Ishikawa (cell line): Measurements from ENCODE around the gene KDM7A.

ENCODE experiments used
- CEBPB ChIP-seq: IDR thresholded peaks from 2 replicates; pipeline ENCODE4 v1.6.1; 2012
- CREB1 ChIP-seq: IDR thresholded peaks from 2 replicates; pipeline ENCODE4 v1.6.1; 2012; ENCODE audit warnings: low read depth
- EGR1 ChIP-seq: IDR thresholded peaks from 2 replicates; pipeline ENCODE4 v1.6.1; 2012
- EP300 ChIP-seq: IDR thresholded peaks from 2 replicates; pipeline ENCODE4 v1.6.1; 2012; ENCODE audit warnings: borderline replicate concordance
- FOXM1 ChIP-seq: IDR thresholded peaks from 2 replicates; pipeline ENCODE4 v1.6.1; 2012; ENCODE audit warnings: low read depth, borderline replicate concordance
- NFIC ChIP-seq: IDR thresholded peaks from 2 replicates; pipeline ENCODE4 v1.6.1; 2012
- RAD21 ChIP-seq: IDR thresholded peaks from 2 replicates; pipeline ENCODE4 v1.6.1; 2012; ENCODE audit warnings: low read depth
- TAF1 ChIP-seq: IDR thresholded peaks from 2 replicates; pipeline ENCODE4 v1.6.1; 2012; ENCODE audit warnings: low read depth, mild to moderate bottlenecking
- TCF12 ChIP-seq: IDR thresholded peaks from 2 replicates; pipeline ENCODE4 v1.6.1; 2012; ENCODE audit warnings: low read depth
- TEAD4 ChIP-seq: IDR thresholded peaks from 2 replicates; pipeline ENCODE4 v1.6.1; 2012
- YY1 ChIP-seq: IDR thresholded peaks from 2 replicates; pipeline ENCODE4 v1.6.1; 2012; ENCODE audit warnings: low read depth
- ZBTB7A ChIP-seq: IDR thresholded peaks from 2 replicates; pipeline ENCODE4 v1.6.1; 2012; ENCODE audit warnings: low read depth
- TF ChIP-seq, protein P1 (sequence below): IDR thresholded peaks from 2 replicates; pipeline ENCODE4 v1.6.1; 2012; ENCODE audit warnings: low read depth, mild to moderate bottlenecking
- TF ChIP-seq, protein P2 (sequence below): IDR thresholded peaks from 2 replicates; pipeline ENCODE4 v1.6.1; 2012
- TF ChIP-seq, protein P3 (sequence below): IDR thresholded peaks from 2 replicates; pipeline ENCODE4 v1.6.1; 2012

Gene KDM7A

DNA sequence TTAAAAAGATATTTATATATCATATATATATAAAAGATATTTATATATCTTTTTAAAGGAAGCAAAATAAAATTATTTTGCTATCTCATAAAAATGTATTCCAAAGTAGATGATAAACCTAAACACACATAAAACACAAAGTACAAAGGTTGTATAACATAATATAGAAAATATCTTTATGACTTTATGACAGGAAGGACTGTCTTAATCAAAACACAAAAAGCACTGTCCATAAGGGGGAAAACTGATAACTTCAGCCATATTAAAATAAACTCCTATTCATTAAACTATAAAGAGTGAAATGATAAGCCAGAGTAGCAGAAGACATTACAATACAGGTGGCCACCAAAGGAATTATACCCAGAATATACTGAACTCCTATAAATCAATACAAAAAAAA, 34.8 kb downstream of the KDM7A start:
- TF ChIP-seq EGR1 (no peak), NFIC (no peak), TCF12 (no peak)

DNA sequence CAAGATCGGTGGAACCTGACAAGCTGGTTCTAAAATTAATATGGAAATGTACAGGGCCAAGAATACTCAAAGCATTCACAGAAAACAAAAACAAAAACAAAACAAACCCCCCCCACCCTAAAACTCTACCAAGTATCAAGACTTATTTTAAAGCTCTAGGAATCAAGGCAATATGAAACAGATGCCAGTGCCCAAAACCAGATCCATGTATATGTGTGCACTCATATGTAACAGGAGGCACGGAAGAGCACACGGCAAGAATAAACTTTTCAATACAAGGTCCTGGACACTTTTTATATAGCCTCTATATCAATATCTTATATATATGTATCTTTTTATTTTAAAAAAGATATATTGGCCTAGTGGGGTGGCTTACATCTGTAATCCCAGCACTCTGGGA, 35.5 kb downstream of the KDM7A start:
- no peak for TF ChIP-seq YY1

DNA sequence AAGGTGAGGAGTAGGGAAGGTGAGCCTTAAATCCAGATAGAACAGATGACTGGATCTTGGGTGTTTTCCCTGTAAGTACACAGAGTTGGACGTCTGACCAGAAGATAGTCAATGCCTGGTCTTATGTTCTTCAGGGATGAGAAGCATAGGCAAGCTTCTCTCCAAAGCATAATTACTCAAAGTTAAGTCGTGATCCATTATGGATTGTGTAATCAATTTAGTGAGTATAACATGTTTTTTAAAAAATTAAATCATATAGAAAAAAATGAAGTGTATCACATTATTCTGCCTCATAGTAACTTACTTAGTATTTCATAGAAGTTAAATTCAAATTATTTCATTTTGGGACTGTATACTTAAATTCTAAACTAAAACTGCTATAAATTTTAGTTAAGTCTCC, 39.7 kb downstream of the KDM7A start:
- TF ChIP-seq TEAD4 (no peak), CREB1 (no peak), NFIC (no peak), RAD21 (no peak), YY1 (no peak), TCF12 (no peak), EP300 (no peak), ZBTB7A (no peak), TAF1 (no peak), EGR1 (no peak), FOXM1 (no peak), CEBPB (no peak)
- TF ChIP-seq, protein P1, sequence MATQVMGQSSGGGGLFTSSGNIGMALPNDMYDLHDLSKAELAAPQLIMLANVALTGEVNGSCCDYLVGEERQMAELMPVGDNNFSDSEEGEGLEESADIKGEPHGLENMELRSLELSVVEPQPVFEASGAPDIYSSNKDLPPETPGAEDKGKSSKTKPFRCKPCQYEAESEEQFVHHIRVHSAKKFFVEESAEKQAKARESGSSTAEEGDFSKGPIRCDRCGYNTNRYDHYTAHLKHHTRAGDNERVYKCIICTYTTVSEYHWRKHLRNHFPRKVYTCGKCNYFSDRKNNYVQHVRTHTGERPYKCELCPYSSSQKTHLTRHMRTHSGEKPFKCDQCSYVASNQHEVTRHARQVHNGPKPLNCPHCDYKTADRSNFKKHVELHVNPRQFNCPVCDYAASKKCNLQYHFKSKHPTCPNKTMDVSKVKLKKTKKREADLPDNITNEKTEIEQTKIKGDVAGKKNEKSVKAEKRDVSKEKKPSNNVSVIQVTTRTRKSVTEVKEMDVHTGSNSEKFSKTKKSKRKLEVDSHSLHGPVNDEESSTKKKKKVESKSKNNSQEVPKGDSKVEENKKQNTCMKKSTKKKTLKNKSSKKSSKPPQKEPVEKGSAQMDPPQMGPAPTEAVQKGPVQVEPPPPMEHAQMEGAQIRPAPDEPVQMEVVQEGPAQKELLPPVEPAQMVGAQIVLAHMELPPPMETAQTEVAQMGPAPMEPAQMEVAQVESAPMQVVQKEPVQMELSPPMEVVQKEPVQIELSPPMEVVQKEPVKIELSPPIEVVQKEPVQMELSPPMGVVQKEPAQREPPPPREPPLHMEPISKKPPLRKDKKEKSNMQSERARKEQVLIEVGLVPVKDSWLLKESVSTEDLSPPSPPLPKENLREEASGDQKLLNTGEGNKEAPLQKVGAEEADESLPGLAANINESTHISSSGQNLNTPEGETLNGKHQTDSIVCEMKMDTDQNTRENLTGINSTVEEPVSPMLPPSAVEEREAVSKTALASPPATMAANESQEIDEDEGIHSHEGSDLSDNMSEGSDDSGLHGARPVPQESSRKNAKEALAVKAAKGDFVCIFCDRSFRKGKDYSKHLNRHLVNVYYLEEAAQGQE: no peak
- TF ChIP-seq, protein P2, sequence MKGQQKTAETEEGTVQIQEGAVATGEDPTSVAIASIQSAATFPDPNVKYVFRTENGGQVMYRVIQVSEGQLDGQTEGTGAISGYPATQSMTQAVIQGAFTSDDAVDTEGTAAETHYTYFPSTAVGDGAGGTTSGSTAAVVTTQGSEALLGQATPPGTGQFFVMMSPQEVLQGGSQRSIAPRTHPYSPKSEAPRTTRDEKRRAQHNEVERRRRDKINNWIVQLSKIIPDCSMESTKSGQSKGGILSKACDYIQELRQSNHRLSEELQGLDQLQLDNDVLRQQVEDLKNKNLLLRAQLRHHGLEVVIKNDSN: no peak
- TF ChIP-seq, protein P3, sequence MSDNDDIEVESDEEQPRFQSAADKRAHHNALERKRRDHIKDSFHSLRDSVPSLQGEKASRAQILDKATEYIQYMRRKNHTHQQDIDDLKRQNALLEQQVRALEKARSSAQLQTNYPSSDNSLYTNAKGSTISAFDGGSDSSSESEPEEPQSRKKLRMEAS: no peak

DNA sequence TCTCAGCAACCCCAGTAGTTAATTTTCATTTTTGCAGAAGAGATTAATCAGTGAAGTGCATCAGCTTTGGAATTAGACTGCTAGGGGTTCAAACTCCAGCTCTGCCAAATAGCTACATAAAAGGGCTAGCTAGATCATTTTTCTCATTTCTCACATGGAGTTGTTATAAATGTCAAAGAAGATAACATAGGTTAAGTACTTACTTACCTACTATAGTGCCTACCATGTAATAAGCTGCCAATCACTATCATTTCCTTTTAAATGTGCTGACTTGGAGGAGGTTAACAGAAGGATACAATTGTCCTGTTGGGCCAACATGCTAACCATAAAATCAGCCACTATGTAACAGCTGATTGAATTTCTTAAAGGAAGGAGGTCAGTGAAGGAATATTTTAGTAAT, 40.7 kb downstream of the KDM7A start:
- TF ChIP-seq EP300: no peak
- no peak for TF ChIP-seq RAD21
- TF ChIP-seq TAF1: no peak
- no peak for TF ChIP-seq CREB1
- no peak for TF ChIP-seq NFIC

DNA sequence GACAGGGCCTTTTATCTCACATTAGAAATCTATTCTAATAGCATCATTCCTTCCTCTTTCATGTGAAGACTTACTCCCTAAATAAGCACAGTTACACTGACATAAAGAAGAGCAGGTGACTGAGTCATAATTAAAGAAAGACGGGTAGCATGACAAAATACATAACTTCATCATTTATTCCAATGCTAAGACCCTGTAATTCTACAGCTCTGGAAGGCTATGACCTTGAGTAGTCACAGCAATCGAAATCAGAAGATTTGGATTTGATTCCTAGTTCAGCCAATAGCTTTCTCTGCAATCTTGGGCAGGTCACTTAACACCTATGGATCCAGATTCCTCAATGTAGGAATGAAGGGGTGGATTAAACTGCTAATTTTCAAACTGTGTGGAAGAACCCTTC, 42.7 kb downstream of the KDM7A start:
- no peak for TF ChIP-seq TEAD4
- TF ChIP-seq YY1: no peak
- TF ChIP-seq, protein P1: no peak
- TF ChIP-seq EP300: no peak
- TF ChIP-seq, protein P3: no peak
- no peak for TF ChIP-seq EGR1
- TF ChIP-seq CREB1: no peak
- TF ChIP-seq RAD21: no peak
- TF ChIP-seq, protein P2: no peak
- no peak for TF ChIP-seq ZBTB7A
- TF ChIP-seq TCF12: no peak
- no peak for TF ChIP-seq CEBPB
- TF ChIP-seq FOXM1: no peak

DNA sequence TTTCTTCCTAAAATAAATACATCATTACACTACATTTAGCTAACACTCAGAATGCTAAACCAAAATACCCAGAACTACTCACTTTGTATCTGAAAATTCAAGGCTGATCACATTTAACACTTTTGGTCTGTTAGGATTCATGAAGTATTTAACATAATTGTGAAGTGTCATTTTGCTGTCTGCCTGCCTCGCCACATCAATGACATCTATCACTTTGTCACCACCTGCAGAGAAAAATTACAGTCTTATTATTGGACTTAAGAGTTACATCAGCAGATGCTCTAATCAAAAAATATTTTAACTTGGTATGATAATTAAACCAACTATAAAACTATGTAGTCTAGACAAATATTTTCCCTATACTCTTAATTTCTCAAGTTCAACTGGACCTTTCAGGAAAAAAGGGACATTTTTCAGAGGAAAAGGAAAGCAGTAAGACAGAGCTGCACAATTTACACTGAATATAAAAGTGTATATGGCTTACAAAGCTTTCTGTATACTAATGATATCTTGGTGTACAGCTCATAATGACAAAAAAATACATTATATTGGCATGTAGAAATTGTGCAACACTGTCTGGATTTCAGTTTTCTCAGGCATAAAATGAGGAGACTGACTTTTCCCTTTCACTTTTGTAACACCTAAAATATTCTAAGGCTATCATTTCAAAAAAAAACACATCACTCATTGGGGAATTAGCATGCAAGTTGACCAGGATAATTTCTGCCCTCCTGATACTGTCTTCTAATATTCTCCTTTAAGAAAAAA, 49.2 kb downstream of the KDM7A start:
- TF ChIP-seq ZBTB7A (no peak), TEAD4 (no peak), TCF12 (no peak), CREB1 (no peak), NFIC (no peak), FOXM1 (no peak), EP300 (no peak), RAD21 (no peak), EGR1 (no peak), TAF1 (no peak), CEBPB (no peak), YY1 (no peak)
- TF ChIP-seq, protein P1: no peak
- TF ChIP-seq, protein P2: no peak
- TF ChIP-seq, protein P3: no peak
